ENCODE measurements around the gene MYPOP.

Gene MYPOP, protein sequence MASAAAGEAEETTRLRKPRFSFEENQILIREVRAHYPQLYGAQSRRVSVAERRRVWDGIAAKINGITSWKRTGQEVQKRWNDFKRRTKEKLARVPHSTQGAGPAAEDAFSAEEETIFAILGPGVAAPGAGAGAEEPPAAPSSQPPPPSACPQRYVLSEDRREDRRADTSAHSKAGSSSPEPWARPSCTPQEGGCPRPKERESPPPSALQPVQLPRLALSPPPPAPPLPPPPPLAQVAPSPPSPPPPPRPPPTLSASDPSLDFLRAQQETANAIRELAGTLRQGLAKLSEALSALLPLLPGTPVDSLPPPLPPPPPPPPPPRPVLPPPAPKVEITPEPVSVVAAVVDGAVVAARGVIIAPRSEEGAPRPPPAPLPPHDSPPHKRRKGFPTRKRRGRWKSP

DNA sequence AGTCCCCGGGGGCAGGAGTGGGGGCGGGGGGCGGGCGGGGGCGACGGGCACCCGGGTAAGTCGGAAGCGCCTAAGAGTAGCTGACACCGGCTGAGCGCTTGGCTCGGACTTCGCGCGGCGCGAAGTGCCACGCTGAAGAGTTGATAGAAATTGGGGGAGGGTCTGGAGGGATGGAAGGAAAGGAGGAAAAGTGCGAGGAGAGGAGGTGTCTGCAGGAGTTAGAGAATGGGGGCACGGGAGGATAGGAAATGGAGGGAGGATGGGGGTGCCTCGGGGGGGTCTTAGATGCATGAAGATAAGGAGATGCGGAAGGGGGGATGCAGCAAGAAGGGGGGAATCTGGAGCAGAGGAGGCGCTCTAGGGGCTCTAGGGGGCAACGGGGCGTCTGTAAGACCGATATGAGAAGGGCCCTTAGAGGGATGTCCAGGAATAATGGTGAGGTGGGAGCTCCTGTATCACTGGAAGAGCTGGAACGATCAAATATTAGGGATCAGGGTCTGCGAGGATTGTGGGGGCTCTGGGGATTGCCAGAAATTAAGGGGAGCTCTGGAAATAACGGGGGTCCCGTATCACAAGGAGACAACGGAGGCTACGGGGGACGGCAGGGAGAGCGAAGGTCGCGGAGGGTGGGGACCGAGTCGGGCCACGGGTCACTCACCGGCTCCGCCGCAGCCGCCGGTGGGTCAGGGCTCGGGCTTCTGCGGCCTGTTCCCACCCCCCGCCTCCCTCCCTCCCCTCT, at the start of gene MYPOP:
Gene MYPOP (minus strand): TSS at position 702 of the 739 bp plus-strand sequence. CDS start 840 bp downstream, outside the sequence.
- no peak for DNase-seq

DNA sequence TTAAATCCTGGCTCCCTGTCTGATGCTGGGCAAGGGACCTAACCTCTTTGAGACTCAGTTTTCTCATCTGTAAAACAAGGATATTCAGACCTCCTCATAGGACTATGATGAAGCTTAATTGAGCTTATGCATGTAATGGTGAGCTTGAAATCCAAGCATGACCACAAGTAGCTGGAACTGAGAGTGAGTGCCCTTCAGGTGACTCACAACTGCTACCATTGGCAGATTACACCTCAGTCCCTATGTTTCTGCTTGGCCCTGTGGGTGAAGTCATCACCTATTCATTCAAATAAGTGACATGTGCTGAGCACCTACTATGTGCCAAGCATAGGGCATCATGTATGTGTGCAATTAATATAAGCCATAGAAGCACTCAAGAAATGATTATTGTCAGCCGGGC, 45.5 kb upstream of the MYPOP start:
- no peak for DNase-seq

DNA sequence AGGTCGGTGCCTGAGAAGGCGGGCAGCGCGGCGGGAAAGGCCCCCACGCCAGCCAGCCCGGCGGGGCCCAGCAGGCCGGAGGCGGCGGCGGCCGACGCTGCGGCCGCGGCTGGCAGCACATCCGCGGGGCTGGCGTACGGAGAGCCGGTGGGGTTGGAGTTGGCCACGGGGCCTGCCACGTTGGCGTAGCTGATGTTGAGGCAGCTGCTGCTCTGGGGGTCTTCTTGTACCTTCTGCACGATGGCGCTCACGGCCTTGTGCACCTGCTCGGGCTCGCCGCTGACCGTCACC, 38.0 kb upstream of the MYPOP start:
- no peak for DNase-seq

DNA sequence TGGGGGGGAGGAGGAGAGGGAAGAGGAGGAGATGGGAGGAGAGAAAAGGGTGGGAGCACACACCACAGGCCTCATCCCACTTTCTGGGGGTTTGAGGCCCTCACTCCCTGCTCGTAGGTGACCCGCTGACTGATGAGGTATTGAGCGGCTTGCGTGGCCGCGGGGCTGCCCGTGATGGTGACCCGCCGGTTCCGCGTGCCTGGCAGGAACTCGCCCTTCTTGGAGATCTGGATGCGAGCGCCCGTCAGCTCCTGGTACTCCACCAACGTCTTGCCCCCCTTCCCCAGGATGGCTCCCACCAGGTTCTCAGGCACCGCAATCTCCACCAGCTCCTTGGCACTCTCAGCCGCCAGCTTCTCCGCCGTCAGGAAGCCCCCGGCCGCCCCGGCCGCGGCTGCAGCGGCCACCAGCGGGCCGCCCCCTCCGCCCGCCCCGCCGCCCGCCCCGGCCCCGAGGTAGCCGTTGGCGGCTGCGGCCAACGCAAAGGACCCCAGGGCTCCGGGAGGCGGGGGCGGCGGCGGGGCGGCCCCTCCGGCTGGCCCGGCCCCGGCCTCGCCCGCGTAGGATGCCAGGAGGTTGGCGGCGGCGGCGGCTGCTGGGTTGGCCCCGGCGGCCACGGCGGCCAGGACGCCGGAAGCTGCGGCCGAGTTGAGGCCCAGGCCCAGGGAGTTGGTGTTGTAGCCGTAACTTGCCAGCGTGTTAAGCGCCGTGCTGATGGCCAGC, 37.5 kb upstream of the MYPOP start:
- no peak for DNase-seq

DNA sequence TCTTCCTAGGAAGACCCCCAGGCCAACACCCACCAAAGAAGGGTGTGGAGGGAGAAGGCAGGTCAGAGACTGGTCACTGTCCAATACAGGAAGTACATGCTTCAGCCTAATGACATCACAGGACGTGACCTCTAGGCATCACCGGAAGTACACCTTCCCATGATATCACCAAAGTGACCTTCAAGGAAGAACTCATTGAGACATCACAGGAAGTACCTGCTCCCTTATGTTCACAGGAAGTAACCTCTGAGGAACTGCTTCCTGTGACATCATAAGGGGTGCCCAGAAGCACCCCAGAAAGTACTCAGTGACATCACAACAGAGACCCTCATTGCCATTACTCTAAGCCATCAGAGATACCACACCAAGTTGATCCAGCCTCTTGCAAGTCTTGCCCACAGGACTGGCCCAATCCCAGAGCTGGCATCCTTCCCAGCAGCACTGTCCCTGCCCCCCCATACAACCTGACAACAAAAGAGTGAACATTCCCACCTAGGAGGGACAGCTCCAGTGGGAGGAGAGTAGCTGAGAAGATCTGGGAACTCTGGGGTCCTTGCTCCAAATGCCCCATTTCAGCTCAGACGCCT, 36.4 kb upstream of the MYPOP start:
- DNase-seq, result no peak

DNA sequence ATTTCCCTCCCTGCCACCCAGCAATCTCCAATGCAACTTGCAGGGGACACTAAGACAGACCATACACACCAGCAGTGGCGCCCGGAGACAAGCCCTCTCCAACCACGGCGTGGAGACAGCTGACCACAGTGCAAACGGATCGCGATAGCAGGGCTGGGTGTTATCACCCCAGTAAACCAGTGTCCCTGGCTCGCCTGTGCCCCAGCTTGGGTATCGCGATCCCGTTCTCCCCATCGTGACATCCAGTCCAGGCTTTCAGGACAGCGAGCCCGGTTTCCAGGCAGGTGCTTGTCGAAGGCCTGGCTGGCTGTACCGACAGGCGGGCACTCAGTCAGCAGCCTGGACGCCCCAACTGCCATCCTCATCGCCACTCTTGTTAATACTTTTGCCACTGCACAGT, 32.9 kb upstream of the MYPOP start:
- no peak for DNase-seq

DNA sequence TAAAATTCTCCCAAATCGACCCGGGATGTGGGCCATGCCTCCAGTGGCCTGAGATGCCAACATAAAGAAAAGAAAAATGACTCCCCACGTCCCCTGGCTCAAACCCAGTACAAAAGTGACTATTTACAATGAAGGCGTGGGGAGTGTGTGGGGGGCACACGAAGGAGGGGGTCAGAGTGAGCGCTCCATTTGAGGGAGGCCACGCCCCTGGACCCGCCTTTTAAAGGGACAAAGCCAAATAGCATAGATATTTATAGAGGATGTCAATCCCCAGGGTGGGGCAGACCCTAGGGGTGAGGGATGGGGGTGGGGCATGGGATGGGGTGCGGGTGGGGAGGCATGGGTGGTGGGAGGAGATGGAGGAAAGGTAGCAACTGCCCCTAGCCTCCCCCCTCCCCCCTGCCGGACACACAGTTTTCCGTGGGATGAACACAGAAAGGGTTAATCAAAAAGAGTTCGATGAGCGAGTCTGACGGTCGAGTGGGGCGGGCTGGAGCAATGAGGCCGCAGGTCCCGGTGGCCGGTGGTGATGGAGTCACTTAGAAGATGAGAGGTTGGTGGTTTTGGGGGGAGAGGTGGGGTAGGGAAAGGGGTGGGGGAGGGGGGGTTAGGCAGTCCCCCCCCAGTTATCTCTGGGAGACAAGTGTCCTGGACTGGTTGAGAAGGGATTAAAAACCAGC, 32.3 kb upstream of the MYPOP start:
- no peak for DNase-seq

DNA sequence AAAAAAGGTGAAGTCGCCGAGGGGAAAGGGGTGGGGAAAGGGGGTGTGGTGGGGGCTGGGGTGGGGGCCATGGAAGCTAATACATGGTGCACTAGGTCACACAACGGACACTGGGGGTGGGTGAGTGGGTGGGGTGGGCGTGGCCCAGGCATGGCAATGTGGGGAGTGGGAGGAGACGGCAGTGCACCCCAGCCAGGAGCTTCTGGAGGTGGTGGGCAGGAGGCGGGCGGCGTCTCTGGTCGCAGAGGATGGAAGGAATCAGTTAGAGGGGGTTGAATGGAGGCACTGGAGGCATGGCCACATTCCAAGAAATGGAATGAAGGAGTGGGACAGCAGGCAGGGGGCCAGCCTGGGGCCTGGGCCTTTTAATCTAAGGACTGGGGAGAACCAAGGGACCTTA, 31.3 kb upstream of the MYPOP start:
- DNase-seq, result no peak

DNA sequence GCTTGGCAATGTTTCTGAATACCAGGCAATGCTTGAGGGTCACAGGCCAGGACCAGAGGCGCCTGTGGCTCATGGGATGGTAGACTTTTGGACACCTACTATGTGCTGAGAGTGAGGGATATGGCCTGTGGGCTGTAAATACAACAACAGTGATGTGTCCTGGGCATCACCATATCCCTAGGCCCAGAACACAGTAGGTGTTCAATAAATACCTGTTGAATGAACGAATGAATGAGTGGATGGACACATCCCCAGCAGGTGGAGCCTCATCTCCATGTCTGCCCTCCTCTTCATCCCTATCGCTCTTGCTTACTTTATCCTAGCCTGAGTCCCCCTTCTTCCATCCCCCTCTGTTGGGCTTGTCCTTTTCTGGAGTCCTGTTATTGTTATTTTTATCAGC, 28.6 kb upstream of the MYPOP start:
- no peak for DNase-seq

DNA sequence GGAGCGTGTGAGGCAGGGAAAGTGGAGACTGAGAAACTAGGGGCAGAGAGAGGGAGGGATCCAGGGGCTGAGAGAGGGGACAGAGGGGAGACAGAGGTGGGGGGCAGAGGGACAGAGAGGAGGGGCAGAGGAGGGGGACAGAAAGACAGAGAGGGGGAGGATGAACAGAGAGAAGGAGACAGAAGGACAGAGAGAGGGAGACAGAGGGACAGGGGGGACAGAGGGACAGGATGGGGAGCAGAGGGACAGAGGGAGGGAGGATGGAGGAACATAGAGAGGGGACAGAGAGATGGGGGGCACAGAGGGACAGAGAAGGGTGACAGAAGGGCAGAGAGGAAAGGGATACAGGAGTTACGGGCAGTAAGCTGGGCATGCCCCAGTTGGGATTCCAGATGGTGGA, 26.8 kb upstream of the MYPOP start:
- DNase-seq, result no peak

DNA sequence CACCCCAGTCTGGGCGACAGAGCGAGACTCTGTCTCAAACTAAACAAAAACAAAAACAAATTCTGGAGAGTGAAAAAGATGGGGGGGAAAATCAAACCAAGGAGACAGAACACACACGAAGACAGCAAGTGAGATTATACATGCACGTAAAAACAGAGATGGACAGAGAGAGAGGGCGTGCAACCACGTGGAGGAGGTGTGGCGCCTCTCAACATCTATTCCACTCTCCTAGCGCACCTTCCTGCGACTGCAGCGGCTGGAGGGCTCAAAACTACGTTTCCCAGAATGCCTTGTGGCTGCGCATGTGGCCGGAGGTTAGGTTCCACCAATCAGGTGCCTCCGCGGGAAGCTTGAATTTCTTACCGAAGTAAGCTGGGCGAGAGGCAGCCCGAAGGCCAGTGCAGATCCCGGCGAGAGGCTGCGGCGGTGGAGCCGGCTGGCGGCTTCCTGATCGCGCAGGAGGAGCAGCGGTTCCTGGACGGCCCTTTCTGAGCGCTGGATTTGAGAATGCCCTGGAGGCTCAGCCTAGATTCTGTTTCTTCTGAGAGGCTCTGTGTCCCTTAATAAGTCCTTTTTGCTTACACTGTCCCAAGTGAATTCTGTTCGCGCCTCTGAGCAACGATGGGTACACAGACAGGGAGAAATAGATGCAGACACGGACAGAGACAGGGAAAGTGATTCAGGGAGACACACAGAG, 25.3 kb upstream of the MYPOP start:
- DNase-seq, result peak; percentile 94

DNA sequence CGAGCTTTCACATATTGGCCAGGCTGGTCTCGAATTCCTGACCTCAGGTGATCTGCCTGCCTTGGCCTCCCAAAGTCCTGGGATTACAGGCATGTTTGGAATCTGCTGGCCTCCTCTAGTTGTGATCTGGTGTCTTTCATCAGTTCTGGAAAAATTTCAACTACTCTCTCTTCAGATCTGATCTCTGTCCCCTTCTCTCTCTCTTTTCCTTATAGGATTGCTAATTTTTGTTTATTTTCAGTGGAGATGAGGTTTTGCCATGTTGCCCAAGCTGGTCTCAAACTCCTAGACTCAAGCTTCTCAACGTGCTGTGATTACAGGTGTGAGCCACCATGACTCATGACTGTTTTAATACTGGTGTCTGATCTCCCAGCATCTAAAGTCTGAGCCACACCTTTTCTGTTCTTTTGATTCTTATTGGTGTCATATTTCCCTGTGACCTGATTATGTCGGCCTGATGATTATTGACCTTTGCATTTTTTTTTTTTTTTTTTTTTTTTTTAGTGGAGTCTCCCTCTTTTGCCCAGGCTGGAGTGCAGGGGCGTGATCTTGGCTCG, 22.6 kb upstream of the MYPOP start:
- DNase-seq, result no peak

DNA sequence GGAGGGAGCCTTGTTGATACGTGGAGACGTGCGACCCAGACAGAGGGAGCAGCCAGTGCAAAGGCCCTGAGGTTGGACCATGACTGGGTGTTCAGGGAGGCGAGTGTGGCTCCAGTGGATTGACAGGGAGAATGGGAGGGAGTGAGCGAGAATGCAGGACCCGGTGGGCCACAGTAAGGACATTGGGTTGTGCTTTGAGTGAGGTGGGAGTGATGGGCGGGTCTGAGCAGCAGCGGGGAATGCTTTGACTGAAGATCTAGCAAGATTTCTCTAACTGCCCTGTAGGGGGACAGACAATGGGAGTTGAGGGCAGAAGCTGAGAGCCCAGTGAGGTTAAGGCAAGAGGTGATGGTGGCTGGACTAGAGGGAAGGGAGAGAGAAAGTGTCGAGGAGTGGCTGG, 19.9 kb upstream of the MYPOP start:
- no peak for DNase-seq

DNA sequence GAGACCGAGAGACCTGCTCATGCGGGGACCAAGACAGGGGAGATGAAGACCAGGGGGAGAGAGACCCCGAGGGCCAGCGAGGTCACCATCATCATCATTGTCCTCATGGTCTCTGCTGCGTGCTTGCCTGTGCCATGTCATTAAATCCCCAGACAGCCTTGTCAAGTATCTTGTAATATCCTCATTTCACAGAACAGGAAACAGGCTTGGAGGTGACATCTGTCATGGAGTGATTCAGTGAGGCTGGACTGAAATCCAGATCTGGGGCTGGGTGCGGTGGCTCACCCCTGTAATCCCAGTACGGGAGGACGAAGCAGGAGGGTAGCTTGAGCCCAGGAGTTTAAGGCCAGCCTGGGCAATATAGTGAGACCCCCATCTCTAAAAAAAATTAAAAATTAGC, 18.0 kb upstream of the MYPOP start:
- DNase-seq, result no peak

DNA sequence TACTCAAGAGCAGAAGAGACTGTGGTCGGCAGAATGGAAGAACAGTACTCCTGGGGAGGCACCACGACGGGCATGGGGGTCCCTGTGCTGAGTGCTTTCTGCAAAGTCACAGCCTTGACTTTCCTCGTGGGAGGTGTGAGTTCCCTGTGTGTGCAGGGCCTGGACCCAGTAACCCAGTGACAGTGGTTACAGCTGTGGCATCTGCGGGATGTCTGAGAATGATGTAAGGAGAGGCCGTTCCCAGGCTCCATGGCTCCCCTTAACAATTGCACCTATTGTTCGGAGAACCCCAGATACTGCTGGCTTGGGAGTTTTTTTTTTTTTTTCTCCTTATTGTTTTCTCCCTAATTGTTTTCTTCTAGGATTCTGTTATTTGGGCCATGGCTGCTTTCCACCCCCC, 17.3 kb upstream of the MYPOP start:
- DNase-seq, result no peak

DNA sequence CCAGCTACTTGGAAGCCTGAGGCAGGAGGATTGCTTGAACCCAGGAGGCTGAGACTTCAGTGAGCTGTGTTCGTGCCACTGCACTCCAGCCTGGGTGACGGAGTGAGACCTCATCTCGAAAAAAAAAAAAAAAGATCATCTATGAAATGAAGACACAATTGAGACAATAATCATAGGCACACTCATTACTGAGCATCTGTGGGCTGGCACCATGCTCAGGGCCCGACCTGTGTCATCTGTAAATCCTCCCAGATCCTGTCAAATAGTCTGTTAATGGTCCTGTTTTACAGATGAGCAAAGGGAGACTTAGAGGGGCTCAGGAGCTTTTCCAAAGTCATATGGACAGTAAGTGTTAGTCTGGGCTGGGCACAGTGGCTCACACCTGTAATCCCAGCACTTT, 16.3 kb upstream of the MYPOP start:
- DNase-seq, result no peak

DNA sequence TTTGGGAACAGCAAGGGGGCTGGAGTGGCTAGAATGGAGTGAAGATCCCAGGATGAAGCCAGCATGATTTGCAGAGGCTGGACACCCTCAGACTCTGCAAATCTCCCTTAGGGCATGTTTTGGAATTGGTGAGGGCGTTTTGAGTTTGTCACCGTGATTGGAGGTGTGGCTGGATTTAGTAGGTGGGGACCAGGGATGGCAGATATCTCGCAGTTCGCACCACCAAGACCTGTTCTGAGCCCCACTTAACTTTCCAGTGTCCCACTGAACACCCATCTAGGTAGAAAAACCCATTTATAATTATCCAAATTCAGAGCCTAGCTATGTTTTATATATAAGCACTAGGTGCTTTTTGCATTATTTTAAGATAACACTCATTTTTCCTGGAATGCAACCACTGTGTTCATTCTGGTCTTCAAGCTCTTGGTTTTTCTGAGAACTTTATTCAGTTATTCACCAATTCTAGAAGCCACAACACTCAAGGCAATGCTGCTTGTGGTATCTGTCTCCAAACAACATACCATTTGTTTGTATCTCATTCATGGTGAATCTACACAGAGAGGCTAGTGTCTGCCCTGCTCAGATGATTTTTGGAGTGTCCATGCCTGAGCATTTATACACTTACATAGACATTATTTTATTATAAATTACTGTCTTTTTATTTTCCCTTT, 15.1 kb upstream of the MYPOP start:
- DNase-seq, result no peak

DNA sequence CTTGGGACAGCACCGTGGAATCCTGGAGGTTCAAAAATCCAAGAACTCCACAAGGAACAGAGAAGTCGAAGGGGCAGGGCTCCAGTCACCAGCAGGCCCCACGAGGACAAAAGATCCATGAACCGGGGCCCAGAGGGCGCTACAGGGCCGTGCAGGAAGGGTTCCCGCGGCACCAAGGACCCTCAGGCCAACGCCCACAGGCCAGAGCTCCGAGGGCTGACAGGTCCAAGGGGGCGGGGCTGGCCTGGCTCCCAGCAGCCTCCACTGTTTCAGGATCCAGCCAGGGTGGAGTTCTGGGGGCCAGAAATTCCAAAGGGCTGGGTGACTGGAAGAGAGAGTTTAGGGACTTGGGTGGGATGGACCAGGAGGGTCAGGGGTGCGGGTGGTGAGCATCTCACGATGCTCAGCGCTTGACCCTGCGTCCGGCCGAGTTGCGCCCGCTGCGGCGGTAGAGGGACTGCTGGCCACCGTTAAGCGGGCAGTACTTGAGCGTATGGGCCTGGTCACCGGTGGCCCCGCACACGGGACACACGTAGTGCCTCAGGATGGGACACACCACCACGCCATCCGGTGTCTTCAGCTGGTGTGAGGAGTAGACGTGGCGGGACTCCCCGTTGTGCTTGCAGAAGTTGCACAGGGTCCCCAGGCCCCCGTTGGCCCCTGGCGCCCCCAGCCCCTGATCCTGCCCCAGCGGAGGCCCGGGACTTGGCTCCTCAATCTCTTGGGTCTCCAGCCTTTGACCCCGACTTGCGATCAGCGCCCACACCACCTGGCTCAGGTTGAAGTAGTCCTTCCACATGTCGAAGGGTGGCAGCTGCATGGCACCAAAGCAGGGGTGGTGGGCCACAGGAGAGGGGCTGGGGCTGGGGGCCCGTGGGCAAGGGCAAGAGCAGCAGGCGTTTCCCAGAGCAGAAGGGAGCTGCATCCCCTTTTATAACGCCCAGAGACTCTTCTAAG, 11.7 kb upstream of the MYPOP start, which contains the start of gene NANOS2:
Gene NANOS2 (minus strand): TSS at position 905 of the 957 bp plus-strand sequence. CDS start 85 bp downstream, at position 820.
- DNase-seq, result no peak

DNA sequence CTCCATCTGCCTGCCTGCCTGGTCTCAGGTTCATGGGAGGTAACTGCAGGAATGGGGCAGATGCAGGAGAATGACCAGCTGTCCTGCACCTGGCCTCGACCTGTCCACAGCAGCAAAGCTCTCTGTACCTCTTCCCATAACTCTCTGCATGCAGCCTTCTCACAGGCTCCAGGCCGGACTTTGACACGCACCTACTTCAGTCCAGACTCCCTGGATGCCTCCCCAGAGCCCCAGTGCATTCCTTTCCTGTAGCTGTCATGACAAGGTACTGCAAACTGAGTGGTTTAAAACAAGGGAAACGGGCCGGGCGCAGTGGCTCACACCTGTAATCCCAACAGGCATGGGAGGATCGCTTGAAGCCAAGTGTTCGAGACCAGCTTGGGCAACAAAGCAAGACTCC, 8.9 kb upstream of the MYPOP start:
- DNase-seq, result no peak

DNA sequence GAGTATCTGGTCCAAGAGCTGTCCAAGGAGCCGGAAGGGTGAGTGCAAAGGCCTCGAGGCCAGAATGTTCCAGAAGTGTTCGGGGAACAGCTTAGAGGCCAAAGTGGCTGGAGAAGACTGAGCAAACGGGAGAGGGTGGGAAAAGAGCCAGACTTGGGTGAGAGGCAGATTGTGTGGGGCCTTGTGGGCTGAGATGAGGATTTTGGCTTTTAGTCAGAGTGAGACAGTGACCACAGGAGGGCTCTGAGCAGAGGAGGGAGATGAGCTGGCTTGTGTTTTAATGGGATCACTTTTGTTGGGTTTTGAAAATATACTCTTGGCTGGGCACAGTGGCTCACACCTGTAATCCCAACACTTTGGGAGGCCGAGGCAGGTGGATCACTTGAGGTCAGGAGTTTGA, 6.5 kb upstream of the MYPOP start:
- no peak for DNase-seq
